Measurements from ENCODE around the gene TMEM255B.
"Not testable (repeated sequence)": the region's sequence is repeated elsewhere in the genome, so short reads cannot be mapped to it uniquely, and the experiment has no call there.

Gene TMEM255B

DNA sequence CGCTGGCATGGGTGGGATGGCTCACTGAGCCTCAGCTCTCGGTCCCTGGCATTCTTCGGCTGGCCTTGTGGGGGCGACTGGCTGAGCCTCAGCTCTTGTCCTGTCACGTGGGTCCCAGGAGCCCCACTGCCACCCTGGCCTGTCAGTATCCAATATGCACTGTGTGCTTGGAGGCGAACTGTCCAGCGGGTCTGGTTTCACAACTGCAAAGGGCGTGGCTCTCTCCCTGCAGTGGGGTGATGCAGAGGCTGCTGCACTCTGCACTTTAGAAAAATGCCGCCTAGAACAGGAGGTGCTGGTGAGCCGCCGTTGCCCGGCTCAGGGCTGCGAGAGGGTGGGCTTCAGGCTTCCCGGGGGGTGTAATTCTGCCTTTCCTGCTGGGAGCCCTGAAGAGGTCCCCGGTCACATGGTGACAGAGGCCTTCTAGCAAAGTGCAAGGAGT is 17.0 kb upstream of the TMEM255B start:
- Histone ChIP-seq H3K4me1 (ENCODE audit: insufficient read depth, low read length) (no peaks in the 10 kb centered on the region), H3K9ac (ENCODE audit: low read depth, low read length) (no peak overlapping the region), H3K36me3 (ENCODE audit: insufficient read depth, low read length) (no peaks in the 10 kb centered on the region), H3K9me3 (ENCODE audit: control insufficient read depth, insufficient read depth, low read length) (no peaks in the 10 kb centered on the region)

DNA sequence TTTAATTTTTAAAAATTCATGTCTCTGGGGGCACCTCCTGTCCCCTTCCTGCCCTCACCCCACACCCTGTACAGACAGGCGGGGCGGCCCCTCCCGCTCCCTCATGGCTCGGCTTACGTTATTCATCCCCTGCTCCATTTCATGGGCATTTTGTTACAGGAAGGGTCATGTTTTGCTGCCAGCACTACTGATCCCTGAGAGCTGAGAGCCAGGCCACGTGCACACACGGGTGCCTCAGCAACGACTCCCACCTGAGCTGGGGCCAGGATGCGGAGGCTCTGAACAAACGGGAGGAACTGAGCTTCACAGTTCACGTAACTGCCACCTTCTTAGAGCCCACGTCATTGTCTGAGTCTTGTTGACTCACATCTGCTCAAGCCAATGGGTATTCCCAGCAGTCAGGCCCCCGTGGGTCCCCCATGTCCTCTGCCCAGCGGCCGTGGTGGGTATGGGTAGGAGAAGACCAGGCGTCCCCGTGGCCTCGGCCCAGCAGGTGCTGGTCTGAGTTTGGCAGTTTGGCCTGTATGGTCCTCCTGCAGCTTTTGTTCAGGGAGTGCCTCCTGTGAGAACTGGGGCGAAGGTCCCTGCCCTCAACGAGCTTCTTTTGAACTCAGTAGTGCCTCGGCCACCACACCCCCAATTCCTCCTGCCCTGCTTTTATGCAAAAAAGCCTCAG is 16.4 kb upstream of the TMEM255B start:
- no peaks in the 10 kb centered on the region for H3K9me3 ChIP-seq (ENCODE audit: control insufficient read depth, insufficient read depth, low read length)
- no peak overlapping the region for H3K9ac ChIP-seq (ENCODE audit: low read depth, low read length)
- H3K36me3 ChIP-seq (ENCODE audit: insufficient read depth, low read length), result no peaks in the 10 kb centered on the region
- H3K4me1 ChIP-seq (ENCODE audit: insufficient read depth, low read length), result no peaks in the 10 kb centered on the region

DNA sequence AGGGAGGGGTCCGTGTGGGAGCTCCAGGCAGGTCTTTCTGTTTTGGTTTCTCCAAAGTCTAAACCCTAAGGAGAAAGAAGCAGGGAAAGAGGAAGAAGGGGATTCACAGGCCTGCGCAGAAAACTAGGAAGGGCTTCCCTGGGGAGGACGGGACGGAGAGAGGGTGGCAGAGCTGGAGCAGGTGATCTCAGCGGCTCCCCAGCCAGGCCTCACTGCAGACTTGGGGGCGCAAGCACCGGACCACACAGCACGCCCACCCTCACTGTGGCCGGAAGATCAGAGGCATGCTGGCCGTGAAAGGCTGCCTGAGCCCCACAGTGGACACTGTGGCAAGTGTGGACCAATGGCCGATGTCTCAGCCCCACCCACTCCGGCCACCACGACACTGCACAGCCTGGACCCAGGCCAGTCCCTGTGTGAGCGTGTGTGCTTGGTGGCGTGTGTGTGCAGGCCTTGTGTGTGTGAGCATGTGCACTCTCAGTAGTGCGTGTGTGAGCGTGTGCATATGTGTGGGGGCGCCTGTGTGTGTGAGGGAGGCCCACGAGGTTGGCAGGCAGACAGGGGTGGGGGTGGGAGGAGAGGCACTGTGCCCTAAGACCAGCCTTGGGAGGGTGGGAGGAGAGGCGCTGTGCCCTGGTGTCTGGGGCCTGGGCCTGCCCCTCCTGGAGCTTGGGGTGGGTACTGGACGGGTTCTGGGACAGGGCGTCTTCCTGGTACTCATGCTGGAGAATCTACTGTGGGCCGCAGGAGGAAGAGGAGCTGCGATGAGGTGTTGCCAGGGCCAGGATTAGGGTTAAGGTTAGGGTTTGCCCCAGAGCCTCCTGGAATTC is 15.4 kb upstream of the TMEM255B start:
- Histone ChIP-seq H3K4me1 (ENCODE audit: insufficient read depth, low read length) (no peaks in the 10 kb centered on the region), H3K9me3 (ENCODE audit: control insufficient read depth, insufficient read depth, low read length) (no peaks in the 10 kb centered on the region), H3K36me3 (ENCODE audit: insufficient read depth, low read length) (no peaks in the 10 kb centered on the region), H3K9ac (ENCODE audit: low read depth, low read length) (no peak overlapping the region)

DNA sequence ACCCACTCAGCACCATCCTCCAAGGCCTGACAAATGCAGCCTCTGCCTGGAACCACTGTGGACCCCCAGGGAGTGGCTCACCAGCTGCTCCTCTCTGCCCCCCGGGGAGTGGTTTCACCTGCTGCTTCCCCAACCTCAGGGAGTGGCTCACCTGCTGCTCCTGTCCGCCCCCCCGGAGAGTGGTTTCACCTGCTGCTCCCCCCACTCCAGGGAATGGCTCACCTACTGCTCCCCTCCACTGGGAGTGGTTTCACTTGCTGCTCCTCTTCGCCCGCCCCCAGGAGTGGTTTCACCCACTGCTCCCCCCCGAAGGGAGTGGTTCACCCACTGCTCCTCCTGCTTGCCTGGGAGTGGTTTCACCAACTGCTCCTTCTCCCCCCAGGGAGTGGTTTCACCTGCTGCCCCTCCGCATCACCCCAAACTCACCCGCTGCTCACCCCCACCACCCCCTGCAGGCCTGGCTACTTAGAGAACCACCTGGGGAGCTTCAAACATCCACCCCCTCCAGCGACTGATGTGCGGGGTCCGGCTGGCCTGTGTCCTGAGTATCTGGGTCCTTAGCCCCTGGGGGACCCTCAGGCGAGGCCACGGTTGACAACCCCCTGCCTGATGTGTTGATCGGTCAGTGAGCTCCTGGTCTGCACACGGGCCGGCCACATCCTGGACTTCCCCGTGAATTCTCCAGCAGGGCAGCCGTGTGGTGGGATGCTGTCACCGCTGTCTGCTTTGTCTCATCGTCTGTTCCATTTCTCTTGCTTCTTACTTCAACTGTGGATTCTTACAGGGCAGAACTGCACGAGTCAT is 14.6 kb upstream of the TMEM255B start:
- H3K9ac ChIP-seq (ENCODE audit: low read depth, low read length), result no peak overlapping the region
- H3K4me1 ChIP-seq (ENCODE audit: insufficient read depth, low read length), result no peaks in the 10 kb centered on the region
- H3K9me3 ChIP-seq (ENCODE audit: control insufficient read depth, insufficient read depth, low read length), result no peaks in the 10 kb centered on the region
- H3K36me3 ChIP-seq (ENCODE audit: insufficient read depth, low read length), result no peaks in the 10 kb centered on the region

DNA sequence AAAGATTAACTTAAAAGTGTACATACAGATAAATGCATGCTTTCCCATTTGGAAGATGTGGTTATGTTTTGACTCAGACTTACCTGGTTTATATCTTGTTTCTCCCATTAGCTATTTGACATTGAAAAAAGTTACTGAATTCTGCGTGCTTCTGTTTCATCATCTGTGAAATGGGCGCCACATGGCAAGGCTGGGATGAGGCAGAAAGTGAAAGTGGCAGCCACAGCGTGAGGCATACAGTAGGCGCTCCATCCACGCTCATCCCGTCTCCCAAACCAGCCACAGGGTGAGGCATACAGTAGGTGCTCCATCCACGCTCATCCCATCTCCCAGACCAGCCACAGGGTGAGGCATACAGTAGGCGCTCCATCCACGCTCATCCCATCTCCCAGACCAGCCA is 14.0 kb upstream of the TMEM255B start:
- Histone ChIP-seq H3K4me1 (ENCODE audit: insufficient read depth, low read length) (no peaks in the 10 kb centered on the region), H3K9me3 (ENCODE audit: control insufficient read depth, insufficient read depth, low read length) (no peaks in the 10 kb centered on the region), H3K9ac (ENCODE audit: low read depth, low read length) (no peak overlapping the region), H3K36me3 (ENCODE audit: insufficient read depth, low read length) (no peaks in the 10 kb centered on the region)

DNA sequence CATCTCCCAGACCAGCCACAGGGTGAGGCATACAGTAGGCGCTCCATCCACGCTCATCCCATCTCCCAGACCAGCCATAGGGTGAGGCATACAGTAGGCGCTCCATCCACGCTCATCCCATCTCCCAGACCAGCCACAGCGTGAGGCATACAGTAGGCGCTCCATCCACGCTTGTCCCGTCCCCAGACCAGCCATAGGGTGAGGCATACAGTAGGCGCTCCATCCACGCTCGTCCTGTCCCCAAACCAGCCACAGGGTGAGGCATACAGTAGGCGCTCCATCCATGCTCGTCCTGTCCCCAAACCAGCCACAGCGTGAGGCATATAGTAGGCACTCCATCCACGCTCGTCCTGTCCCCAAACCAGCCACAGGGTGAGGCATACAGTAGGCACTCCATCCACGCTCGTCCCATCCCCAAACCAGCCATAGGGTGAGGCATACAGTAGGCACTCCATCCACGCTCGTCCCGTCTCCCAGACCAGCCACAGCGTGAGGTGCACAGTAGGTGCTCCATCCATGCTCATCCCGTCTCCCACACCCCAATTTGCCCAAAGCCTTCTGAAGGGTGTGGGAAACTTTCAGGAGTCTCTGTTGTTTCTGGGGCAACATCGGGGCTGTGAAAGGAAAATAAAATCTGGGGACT is 13.4 kb upstream of the TMEM255B start:
- not testable (repeated sequence) for H3K36me3 ChIP-seq (ENCODE audit: insufficient read depth, low read length); H3K9me3 ChIP-seq (ENCODE audit: control insufficient read depth, insufficient read depth, low read length); H3K9ac ChIP-seq (ENCODE audit: low read depth, low read length); H3K4me1 ChIP-seq (ENCODE audit: insufficient read depth, low read length)

DNA sequence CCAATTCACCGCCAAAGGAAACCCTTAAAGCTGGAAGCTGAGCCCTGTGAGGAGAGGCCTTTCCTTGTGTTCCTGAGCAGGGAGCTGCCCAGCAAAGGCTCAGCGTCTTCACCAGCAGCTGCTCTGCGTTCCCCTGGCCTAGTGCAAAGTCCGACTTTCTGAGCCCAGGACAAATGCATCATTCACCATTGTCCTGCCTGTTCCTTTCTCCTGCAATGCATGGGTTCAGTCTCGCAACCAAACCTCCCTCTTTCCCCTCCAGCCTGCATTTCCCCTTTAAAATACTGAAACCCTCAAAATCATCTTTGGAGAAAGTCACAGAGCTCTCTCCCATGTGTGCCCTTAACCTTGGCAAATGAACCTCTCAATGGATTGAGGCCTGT is 12.9 kb upstream of the TMEM255B start:
- Histone ChIP-seq H3K9me3 (ENCODE audit: control insufficient read depth, insufficient read depth, low read length) (no peaks in the 10 kb centered on the region), H3K36me3 (ENCODE audit: insufficient read depth, low read length) (no peaks in the 10 kb centered on the region), H3K4me1 (ENCODE audit: insufficient read depth, low read length) (no peaks in the 10 kb centered on the region), H3K9ac (ENCODE audit: low read depth, low read length) (no peak overlapping the region)

DNA sequence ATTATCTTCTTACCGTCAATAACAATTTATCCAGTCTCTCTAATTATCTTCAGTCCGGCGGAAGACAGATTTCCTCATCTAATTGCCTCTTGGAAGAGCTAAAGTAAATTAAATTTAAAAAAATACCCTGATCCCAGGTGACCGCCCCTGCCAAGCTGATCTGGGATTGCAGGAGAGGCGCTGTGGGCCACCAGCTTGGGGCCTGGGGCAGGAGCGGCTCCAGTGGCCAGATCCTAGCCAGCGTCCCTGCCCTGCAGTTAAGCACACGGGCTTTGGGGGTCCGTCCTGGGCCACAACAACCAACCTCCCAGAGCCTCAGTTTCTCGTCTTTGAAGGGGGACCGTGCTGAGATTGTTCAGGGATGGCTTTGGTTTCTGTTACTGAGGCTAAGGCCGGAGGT is 12.4 kb upstream of the TMEM255B start:
- Histone ChIP-seq H3K4me1 (ENCODE audit: insufficient read depth, low read length) (no peaks in the 10 kb centered on the region), H3K9me3 (ENCODE audit: control insufficient read depth, insufficient read depth, low read length) (no peaks in the 10 kb centered on the region), H3K36me3 (ENCODE audit: insufficient read depth, low read length) (no peaks in the 10 kb centered on the region), H3K9ac (ENCODE audit: low read depth, low read length) (no peak overlapping the region)

DNA sequence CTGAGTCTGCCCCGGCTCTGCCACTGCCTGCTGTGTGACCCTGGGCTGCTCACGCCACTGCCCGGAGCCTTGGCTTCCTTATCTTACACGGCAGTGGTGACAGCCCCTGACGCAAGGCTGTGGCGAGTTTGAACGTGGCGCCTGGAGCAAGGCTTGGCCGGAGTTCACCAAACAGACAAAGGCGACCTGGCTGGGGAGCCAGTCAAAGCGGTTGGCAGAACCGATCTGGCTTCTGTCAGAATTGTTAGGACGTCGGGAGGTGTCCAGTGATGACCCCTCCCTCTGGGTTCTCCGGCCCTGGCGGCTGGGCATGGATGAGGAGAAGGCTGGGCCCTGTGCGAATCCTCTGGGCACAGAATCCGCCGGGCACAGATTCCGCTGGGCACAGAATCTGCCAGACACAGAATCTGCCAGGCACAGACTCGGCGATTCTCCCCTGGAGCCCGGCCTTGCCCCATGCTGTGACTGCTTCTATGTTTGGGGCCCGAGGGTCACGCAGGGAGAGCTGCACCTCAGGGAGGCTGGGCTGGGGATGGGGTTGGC is 11.7 kb upstream of the TMEM255B start:
- no peaks in the 10 kb centered on the region for H3K4me1 ChIP-seq (ENCODE audit: insufficient read depth, low read length)
- no peak overlapping the region for H3K9ac ChIP-seq (ENCODE audit: low read depth, low read length)
- H3K9me3 ChIP-seq (ENCODE audit: control insufficient read depth, insufficient read depth, low read length), result no peaks in the 10 kb centered on the region
- H3K36me3 ChIP-seq (ENCODE audit: insufficient read depth, low read length), result no peaks in the 10 kb centered on the region

DNA sequence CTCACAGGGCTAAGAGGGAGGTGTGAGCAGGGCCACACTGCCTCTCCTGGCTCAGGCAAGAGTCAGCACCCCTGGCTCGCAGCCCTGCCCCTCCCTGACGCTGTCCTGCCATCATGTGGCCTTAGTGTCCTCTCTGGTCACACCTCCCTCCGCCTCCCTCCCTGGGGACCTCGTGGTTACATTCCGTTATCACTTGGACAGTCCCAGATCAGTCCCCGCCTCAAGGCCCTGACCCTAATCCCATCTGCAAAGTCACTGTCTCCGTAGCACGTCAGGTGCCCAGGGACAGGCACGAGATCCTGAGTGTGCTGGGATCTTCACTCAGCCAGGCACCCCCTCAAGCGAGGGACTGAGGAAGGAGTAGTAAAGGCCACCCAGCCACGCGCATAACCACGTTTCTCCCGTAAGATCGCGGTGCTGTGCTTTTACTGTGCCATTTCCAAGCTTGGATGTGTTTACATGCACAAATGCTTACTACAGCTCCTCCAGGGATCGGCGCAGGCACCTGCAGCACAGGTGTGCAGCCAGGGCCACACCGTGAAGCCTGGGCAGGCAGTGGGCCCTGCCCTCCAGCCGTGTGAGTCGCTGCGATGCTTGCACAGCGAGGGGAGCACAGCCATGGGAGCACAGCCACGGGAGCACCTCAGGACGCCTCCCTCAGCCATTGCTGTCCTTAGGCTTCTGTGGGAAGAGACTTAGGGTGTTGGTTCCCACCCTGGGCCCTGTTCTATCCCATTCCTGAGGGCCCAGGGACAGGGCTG is 10.7 kb upstream of the TMEM255B start:
- Histone ChIP-seq H3K4me1 (ENCODE audit: insufficient read depth, low read length) (no peaks in the 10 kb centered on the region), H3K36me3 (ENCODE audit: insufficient read depth, low read length) (no peaks in the 10 kb centered on the region), H3K9me3 (ENCODE audit: control insufficient read depth, insufficient read depth, low read length) (no peaks in the 10 kb centered on the region), H3K9ac (ENCODE audit: low read depth, low read length) (no peak overlapping the region)

DNA sequence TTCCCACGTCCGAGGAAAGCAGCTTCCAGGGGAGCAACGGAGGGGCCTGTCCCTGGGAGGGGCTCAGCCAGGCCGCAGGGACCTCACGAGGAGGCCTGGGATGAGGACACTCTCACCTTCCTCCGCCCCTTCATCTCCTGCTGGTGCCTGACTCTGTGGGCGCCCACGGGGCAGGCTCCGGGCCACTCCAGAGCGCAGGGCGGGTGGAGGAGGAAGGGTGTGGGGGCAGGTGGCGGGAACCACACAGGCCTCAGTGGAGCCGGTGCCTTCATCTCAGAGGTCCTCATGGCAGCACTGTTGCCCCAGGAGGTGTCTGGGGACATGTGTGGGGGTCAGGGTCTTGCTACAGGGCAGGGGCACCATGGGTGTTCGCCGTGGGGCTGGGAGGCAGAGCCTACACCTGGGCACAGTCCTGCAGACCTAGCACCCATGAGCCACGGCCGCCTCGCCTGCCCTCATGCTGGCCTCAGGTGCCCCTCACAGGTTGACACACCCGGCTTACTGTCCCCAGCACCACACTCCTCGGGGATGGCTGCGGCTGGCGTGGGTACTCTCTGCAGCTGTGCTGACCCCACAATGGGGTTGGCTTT is 10.1 kb upstream of the TMEM255B start:
- Histone ChIP-seq H3K36me3 (ENCODE audit: insufficient read depth, low read length) (no peaks in the 10 kb centered on the region), H3K9ac (ENCODE audit: low read depth, low read length) (no peak overlapping the region), H3K4me1 (ENCODE audit: insufficient read depth, low read length) (no peaks in the 10 kb centered on the region), H3K9me3 (ENCODE audit: control insufficient read depth, insufficient read depth, low read length) (no peaks in the 10 kb centered on the region)

DNA sequence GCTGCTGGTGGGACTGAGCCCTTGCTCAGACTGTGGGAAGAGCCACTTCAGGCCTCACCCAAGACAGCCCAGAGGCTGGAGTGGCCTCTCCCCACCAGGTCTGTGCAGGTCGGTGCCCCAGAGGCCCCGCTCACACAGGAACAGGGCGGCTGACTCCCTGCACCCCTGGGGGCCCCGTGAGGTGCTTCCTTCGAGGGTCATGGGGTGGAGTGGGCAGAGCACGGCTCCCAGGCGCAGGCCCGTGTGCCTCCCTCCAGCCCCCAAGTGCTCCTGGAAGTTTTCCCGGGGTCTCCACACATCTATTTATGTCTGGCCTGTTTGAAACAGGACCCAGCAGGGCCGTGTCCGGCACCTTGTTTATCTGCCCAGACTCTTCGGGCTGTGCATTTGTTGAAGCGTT is 9.5 kb upstream of the TMEM255B start:
- Histone ChIP-seq H3K36me3 (ENCODE audit: insufficient read depth, low read length) (no peaks in the 10 kb centered on the region), H3K4me1 (ENCODE audit: insufficient read depth, low read length) (no peaks in the 10 kb centered on the region), H3K9ac (ENCODE audit: low read depth, low read length) (no peak overlapping the region), H3K9me3 (ENCODE audit: control insufficient read depth, insufficient read depth, low read length) (no peaks in the 10 kb centered on the region)

DNA sequence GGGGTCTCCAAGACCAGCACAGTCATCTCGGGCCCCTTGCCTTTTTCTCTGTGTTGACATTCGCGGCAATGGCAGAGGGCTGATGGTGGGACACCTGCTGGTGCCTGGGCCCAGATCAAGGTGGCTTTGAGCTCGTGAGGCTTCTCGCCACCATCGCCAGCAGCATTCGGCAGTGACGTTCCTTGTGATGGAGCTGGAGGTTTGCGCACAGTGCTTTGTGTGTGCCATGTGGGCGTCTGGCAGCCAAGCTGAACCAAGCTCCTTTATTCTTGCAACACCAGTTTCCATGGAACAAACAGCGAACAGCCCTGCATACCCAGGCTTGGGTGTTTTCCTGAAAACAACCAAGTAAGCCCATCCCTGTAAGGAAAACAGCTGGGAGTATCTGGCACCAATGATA is 9.1 kb upstream of the TMEM255B start:
- no peak overlapping the region for H3K9ac ChIP-seq (ENCODE audit: low read depth, low read length)
- H3K9me3 ChIP-seq (ENCODE audit: control insufficient read depth, insufficient read depth, low read length), result no peaks in the 10 kb centered on the region
- H3K4me1 ChIP-seq (ENCODE audit: insufficient read depth, low read length), result no peaks in the 10 kb centered on the region
- H3K36me3 ChIP-seq (ENCODE audit: insufficient read depth, low read length), result no peaks in the 10 kb centered on the region
